NCI-H1105 treated with DMSO at 0.1 percent for 48 hours (cell line): ENCODE data around the gene ATP6V1G3.
"Not testable (repeated sequence)": the region's sequence is repeated elsewhere in the genome, so short reads cannot be mapped to it uniquely, and the experiment has no call there.

Experiments
- DNase-seq: peaks from one replicate; lab custom pipeline; 2025; lab: John Stamatoyannopoulos, UW

The ATP6V1G3 gene

DNA sequence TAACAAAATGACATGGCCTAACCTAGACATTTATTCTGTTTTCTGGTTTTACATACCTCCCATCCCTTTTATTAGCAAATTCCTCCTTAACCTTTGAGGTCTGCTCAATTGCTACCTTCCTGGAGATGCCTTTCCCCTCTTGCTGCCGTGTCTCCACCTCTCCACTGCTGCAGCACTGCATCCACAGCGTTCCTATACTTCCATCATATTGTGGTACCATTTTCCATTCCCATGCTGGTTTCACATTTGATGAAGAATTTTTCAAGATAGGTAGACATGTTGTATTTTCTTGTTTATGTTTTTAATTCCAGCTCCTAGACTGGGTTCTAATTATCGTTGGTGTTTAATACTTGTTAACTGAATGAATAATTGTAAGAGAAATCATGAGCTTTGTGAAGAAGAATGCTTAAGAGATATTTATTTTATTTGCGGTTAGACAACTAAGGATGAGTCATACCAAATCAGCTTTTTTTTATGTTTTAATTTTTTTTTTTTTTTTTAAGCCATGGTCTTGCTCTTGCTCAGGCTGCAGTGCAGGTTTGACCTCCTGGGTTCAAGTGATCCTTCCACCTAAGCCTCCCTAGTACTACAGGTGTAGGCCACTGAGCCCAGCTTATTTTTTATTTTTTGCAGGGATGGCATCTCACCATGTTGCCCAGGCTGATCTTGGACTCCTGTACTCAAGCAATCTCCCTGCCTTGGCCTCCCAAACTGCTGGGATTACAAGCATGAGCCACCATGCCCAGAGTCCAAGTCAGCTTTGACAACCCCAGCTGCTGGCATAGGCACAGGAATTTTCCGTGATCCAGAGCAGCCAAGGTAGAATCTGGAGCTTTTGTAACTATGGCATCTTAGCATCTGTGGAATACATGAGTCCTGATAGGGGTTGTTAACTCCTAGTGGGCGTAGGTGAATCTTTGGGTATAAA lies 44.0 kb downstream of the ATP6V1G3 start:
- no peak for DNase-seq

DNA sequence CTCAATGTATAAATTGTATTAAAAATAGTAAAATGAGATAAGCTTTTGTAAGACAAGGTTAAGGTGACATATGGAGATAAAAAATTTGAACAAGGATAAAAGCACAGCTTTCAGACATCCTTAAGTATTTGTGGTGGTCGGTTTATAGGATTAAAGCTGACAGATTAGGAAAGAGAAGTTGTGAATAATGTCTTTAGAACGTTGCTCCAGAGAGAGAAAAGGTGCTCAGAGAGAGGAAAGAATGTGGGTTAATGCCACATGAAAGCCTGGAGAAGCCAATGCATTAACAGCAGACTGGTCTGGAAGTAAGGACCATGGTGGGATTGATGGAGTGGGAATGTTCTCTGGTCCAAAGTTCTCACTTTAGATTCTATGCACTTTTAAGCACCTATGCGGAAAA lies 44.8 kb downstream of the ATP6V1G3 start:
- DNase-seq = no peak

DNA sequence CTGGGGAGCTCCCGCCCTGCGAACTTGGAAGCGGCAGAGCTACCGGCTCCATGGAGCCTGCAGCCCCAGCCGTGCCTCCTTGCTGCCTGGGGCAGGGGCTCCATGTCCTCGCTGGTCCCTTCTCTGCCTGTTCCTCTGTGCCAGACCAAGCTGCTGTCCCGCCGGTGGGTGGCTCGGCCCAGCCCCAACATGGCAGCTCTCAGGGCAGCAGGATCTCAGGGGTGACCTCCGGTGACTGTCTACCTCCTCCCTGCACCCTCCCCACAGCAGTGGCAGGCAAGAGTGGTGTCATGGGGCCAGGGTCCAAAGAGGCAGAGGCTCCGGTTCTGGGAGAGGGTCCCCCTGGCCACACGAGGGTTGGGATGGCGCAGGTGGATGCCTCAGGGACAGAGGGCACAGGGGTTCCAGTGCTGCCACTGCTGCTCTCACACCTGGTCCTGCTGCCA lies 45.8 kb downstream of the ATP6V1G3 start:
- DNase-seq = no peak

DNA sequence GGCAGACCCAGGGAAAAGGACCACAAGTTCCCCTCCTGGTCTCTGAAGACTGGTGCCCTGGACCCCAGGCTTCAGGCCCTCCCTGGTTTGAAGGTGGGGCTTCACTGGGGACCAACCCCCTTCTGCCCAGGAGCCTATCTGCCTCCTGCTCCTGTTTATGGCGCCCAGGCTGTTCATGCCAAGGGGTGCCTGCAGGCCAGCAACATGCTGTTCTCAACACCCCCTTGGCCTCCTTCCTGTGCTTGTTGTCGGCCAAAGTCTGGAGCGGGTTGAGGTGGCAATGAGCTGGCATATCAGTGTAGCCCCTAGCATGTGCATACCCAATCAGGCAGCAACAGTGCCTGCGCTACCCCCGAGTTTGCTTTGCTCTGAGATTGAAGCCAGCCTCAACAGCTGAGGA lies 46.3 kb downstream of the ATP6V1G3 start:
- no peak for DNase-seq

DNA sequence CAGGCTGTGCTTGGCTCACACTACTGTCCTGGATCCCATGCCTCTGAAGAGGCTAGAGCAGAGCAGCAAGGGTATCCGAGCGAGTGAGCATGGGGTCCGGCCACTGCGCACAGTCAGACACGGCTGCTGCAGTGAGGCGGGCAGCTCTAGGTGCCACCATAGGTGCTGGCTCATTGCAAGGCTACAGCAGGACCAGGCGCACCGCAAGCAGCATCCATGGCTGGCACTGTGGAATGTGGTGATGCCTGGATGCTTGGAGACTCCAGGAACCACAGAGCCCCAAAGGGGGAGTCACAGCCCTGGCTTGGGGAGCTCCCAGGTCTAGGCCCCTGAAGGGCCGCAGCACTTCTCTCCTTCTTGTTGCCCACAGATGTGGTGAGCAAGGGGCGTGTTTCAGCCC lies 47.2 kb downstream of the ATP6V1G3 start:
- DNase-seq = no peak

DNA sequence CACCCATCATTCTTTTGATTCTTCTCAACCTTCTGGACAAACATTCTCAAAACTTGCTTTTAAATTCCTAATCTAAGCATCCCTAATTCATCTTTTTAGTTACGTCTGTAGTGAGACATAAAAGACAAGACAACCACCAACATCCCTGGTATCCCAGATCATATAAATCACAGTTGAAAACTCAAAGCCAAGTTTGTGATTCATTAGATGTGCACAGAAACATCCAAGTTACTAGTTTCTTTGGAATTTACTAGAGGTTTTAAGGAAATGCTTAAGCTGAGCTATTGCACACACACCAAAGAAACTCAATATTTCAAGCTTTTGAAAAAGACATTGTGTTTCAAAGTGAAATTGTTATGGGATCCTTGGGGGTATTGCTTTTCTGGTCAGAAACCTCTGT lies 47.6 kb downstream of the ATP6V1G3 start:
- no peak for DNase-seq

DNA sequence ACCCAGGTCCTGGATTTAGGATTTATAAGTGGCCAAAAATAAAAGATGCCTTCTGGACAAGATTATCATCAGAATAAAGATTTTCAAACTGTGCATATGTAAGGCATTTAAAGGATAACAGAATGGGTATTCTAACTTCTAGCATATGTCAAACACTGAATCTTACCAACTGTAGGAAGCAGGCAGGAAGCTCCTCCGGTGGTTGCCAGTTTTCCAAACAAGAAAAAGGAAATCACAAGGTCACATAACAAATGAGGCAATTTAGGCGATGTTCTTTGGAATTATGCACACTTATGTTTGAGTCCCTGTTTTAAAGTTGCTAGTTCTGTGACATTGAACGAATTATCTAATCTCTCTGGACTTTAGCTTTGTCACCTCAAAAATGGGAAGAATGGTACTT lies 48.9 kb downstream of the ATP6V1G3 start:
- no peak for DNase-seq

DNA sequence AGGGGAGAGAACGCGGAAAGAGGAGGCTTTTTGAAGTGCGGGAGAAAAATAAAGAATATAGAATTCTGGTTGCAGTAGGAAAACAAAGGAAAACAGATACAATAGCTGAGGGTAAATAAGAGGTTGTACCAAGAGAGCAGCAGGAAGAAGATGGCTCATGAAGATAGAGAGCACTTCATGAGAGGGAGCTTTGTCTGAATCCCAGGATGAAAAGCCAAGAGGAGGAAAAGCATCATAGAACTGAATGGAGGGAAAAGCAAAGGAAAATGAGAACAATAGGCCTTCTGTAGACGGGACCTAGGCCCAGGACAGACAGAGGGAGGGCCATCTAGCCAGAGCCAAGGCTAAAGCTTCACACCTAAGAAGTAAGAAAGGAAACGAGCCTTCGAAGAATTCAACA lies 49.5 kb downstream of the ATP6V1G3 start:
- DNase-seq = no peak

DNA sequence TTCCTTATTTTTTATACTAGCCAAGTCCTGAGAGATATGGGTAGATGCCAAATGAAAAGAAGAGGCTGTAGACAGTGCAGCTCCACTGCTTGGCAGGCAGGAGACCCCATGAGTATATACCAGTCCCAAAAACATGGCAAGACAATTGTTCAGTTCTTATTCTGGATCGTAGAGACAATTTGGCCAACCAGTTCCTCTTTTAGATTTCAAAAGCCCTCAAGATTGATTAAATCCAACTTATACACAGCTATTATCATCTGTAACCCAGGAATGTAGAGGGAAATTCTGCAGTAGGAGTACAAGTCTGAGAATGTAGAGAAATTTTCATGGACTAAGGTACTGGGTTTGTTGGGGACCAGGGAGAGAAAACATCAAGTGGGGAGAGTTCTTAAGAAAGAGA lies 50.3 kb downstream of the ATP6V1G3 start:
- no peak for DNase-seq

DNA sequence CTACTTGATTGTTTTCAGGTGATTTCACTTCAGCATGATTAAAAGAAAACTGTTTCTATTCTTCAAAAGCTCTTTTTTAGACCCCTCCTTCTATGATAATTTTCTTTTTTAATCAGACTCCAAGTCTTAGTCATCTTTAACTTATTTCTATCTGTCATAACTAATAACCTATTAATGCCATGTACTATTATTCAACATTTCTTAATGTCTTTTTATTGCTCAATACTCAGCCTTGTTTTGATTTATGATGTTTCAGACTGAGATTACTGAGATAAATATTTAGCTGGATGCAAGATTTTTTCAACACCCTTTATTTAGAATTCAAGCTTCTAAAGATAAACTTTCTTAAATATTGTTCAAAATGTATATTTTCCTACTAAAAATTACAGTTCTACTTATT lies 53.6 kb downstream of the ATP6V1G3 start:
- no peak for DNase-seq

DNA sequence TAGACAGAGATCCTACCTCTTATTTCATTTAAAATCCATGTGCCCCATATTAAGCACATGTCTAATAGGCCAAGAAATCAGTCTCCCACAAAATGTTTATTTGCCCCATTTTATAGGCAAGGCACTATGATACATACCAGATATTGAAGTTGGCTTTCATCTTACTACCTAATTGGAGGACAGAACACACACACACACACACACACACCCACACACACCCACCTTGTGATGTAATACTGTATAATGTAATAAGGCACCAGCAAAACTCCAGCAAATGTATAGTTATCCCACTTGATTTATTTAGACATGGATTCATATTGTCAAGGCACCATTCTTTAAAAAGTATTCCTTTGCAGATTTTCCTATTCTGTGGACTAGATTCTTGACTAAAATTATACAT lies 56.8 kb downstream of the ATP6V1G3 start:
- DNase-seq = no peak

DNA sequence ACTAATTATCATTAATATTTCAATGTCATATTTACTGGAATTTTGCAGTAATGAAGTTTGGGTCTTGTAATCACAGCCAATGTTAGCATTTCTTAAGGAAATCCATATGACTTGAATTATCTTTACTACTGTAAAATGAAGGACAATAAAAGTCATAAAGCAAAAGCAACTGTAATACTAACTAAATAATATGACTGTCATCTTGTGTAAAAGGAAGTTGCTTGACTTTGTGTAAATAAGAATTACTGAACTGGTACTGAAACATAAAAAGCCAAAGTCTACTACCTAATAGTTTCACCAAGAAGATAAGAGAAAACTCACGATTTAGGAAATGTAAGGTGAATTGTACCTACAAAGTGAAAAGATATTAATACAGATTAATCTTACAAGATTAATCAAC lies 57.5 kb downstream of the ATP6V1G3 start:
- no peak for DNase-seq

DNA sequence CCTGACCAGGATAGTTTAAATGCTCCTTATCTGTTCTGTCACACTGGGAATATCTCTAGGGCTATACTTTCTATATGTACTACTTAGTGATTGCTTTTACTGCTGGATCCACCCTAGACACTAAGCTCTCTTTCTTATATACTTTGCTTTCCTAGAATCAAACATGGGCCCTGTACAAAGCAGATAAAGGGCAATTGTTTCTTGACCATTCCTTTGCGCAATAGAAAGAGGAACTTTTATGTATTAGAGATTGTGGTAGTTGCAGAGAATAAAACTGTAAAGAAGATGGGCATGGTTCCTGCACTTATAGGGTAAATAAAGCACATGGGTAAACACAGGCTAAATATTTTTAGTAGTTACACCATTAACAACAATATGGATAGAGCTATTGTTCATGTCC lies 58.8 kb downstream of the ATP6V1G3 start:
- DNase-seq = no peak

DNA sequence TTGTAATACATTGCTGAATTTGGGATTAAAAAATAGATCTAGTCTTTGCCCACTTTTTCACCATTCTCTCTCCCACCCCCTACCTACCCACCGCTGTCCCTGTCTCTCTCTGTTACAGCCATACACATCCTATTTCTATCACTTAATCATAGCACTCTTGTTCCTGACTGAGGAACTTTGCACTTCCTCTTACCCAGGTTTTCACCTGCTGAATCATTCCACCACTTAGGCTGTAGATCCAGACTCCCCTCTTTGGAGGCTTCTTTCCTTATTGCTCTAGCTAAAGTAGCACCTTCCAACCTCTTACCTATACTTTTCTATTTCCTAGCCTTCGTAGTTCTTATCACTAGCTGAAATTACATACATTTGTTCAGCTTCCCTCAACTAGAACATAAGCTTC lies 59.6 kb downstream of the ATP6V1G3 start:
- no peak for DNase-seq

DNA sequence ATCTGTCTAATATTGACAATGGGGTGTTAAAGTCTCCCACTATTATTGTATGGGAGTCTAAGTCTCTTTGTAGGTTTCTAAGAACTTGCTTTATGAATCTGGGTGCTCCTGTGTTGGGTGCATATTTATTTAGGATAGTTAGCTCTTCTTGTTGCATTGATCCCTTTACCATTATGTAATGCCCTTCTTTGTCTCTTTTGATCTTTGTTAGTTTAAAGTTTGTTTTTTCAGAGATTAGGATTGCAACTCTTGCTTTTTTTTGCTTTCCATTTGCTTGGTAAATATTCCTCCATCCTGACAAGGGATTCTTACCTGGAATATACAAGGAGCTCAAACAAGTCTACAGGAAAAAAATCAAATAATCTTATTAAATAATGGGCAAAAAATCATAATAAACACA lies 63.1 kb downstream of the ATP6V1G3 start:
- not testable (repeated sequence) for DNase-seq
